ENCODE data around the gene FAM222A.

The FAM222A gene

GRCh38 chr12:109771746-109772621, 58.4 kb downstream of the FAM222A start:
- H3K4me1 ChIP-seq = peaks cover under 1% of the 10 kb centered on the region; the same call in 1 of the 2 replicates
- no peaks in the 10 kb centered on the region for H3K36me3 ChIP-seq
- H3K4me2 ChIP-seq = no peak overlapping the region
- H3K9me3 ChIP-seq = no peaks in the 10 kb centered on the region
- TF ChIP-seq Cebpa-rat (IDR thresholded peaks at IDR 0.05) = no peak
- H3K4me3 ChIP-seq = no peak overlapping the region
- 0 out of 2 replicates have a peak, but pooled peaks cover 7% of the 10 kb centered on the region for H4K20me1 ChIP-seq
- no peak overlapping the region for H3K9ac ChIP-seq
- no peaks in the 10 kb centered on the region for H3K27me3 ChIP-seq
- H3K27ac ChIP-seq = no peak overlapping the region

GRCh38 chr12:109772622-109773321, 59.1 kb downstream of the FAM222A start:
- H3K4me2 ChIP-seq = peak overlapping the region; percentile 43
- peaks cover 8% of the 10 kb centered on the region; the same call in 1 of the 2 replicates for H3K4me1 ChIP-seq
- no peaks in the 10 kb centered on the region for H3K36me3 ChIP-seq
- TF ChIP-seq Cebpa-rat (IDR thresholded peaks at IDR 0.05) = no peak
- H3K9ac ChIP-seq = no peak overlapping the region
- H3K4me3 ChIP-seq = no peak overlapping the region
- H4K20me1 ChIP-seq = 0 out of 2 replicates have a peak, but pooled peaks cover 7% of the 10 kb centered on the region
- no peaks in the 10 kb centered on the region for H3K27me3 ChIP-seq
- H3K27ac ChIP-seq = no peak overlapping the region
- H3K9me3 ChIP-seq = no peaks in the 10 kb centered on the region

- no peak for TF ChIP-seq Cebpa-rat (IDR thresholded peaks at IDR 0.05)
- H3K27ac ChIP-seq = no peak overlapping the region
Observed at GRCh38 chr12:109773384-109774011, 59.9 kb downstream of the FAM222A start.

GRCh38 chr12:109775172-109775881, 61.7 kb downstream of the FAM222A start:
- Histone ChIP-seq H3K4me2 (no peak overlapping the region), H3K27ac (no peak overlapping the region), H3K36me3 (no peaks in the 10 kb centered on the region), H3K9ac (no peak overlapping the region), H3K4me1 (peaks cover 9% of the 10 kb centered on the region; the same call in 1 of the 2 replicates), H3K4me3 (no peak overlapping the region), H3K9me3 (peaks cover 12% of the 10 kb centered on the region), H3K27me3 (no peaks in the 10 kb centered on the region), H4K20me1 (no peaks in the 10 kb centered on the region)
- TF ChIP-seq Cebpa-rat (IDR thresholded peaks at IDR 0.05) = no peak

More at GRCh38 chr12:109773384-109774011, 59.9 kb downstream of the FAM222A start:
- H3K4me3 ChIP-seq = no peak overlapping the region
- no peaks in the 10 kb centered on the region for H4K20me1 ChIP-seq
- H3K4me1 ChIP-seq = peaks cover 9% of the 10 kb centered on the region; the same call in 1 of the 2 replicates
- peaks cover 1% of the 10 kb centered on the region; the same call in 1 of the 2 replicates for H3K9me3 ChIP-seq
- no peaks in the 10 kb centered on the region for H3K36me3 ChIP-seq
- H3K4me2 ChIP-seq = peak overlapping the region; percentile 43
- no peaks in the 10 kb centered on the region for H3K27me3 ChIP-seq
- H3K9ac ChIP-seq = no peak overlapping the region

- no peak overlapping the region for H3K4me3 ChIP-seq
- H3K4me1 ChIP-seq = peaks cover 9% of the 10 kb centered on the region; the same call in 1 of the 2 replicates
- H3K27ac ChIP-seq = no peak overlapping the region
- peaks cover 12% of the 10 kb centered on the region for H3K9me3 ChIP-seq
- no peaks in the 10 kb centered on the region for H3K27me3 ChIP-seq
- no peak for TF ChIP-seq Cebpa-rat (IDR thresholded peaks at IDR 0.05)
- no peaks in the 10 kb centered on the region for H3K36me3 ChIP-seq
- no peaks in the 10 kb centered on the region for H4K20me1 ChIP-seq
- H3K9ac ChIP-seq = no peak overlapping the region
- H3K4me2 ChIP-seq = no peak overlapping the region
Observed at GRCh38 chr12:109776624-109777023, 63.0 kb downstream of the FAM222A start.

- Histone ChIP-seq H4K20me1 (no peaks in the 10 kb centered on the region), H3K27ac (no peak overlapping the region), H3K9me3 (peaks cover 12% of the 10 kb centered on the region), H3K4me1 (peaks cover 9% of the 10 kb centered on the region; the same call in 1 of the 2 replicates), H3K9ac (no peak overlapping the region), H3K27me3 (no peaks in the 10 kb centered on the region), H3K36me3 (no peaks in the 10 kb centered on the region), H3K4me3 (no peak overlapping the region), H3K4me2 (peak overlapping the region; percentile 25)
- no peak for TF ChIP-seq Cebpa-rat (IDR thresholded peaks at IDR 0.05)
Observed at GRCh38 chr12:109777544-109777943, 63.9 kb downstream of the FAM222A start.

- H3K9ac ChIP-seq = no peak overlapping the region
- no peaks in the 10 kb centered on the region for H4K20me1 ChIP-seq
- H3K36me3 ChIP-seq = no peaks in the 10 kb centered on the region
- H3K4me2 ChIP-seq = no peak overlapping the region
- no peak overlapping the region for H3K4me3 ChIP-seq
- peaks cover 12% of the 10 kb centered on the region for H3K9me3 ChIP-seq
- H3K27ac ChIP-seq = no peak overlapping the region
- H3K4me1 ChIP-seq = peaks cover 9% of the 10 kb centered on the region; the same call in 1 of the 2 replicates
- no peaks in the 10 kb centered on the region for H3K27me3 ChIP-seq
- no peak for TF ChIP-seq Cebpa-rat (IDR thresholded peaks at IDR 0.05)
Observed at GRCh38 chr12:109778684-109779083, 65.1 kb downstream of the FAM222A start.

- Histone ChIP-seq H3K4me1 (peaks cover 9% of the 10 kb centered on the region; the same call in 1 of the 2 replicates), H3K9ac (no peak overlapping the region), H3K4me2 (no peak overlapping the region), H3K36me3 (no peaks in the 10 kb centered on the region), H3K27ac (no peak overlapping the region), H3K9me3 (peaks cover 12% of the 10 kb centered on the region), H3K27me3 (no peaks in the 10 kb centered on the region), H4K20me1 (no peaks in the 10 kb centered on the region), H3K4me3 (no peak overlapping the region)
- TF ChIP-seq Cebpa-rat (IDR thresholded peaks at IDR 0.05) = no peak
Observed at GRCh38 chr12:109779382-109779781, 65.8 kb downstream of the FAM222A start.

Data from BLaER1 (cell line).